ENCODE data around the gene ECM2.

DNA sequence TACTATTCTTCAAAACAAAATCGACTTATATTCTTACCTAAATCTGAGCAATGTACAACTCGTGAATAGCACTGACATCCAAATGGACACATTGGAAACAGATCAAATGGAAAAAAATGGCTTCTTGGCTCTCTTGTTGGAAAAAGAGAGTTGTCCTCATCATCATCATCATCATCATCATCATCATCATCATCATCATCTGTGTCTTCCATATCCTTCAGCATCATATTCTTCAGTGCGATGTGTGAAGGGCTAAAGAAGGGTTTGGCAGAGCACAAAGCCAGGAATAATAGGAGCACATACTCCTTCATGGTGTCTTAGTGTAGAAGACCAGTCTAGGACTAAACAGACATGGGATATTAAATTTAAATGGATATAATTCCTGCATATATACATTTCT lies 61.2 kb downstream of the ECM2 start:
- TF ChIP-seq CTCF (IDR thresholded peaks at IDR 0.05) (no peak), REST (IDR thresholded peaks at IDR 0.05; ENCODE audit: insufficient read depth in 1 of 2, low read depth in 2 of 2, low read length in 1 of 2) (no peak)
